Sigmoid colon (tissue), 7 donors: ENCODE measurements around the gene SYNE3. TPM values are rescaled to one million over a fixed set of nuclear protein-coding genes. Genes with fewer than 3 reads are reported as not detected.

ENCODE experiments used
- DNase-seq: peaks from one replicate; pipeline ENCODE4 v3.0.0-alpha.2; 2019
- H3K27ac ChIP-seq, 4 donors: fragments of 200-600 bp; sonication (generic); one replicate each; pipeline ENCODE4 v1.5.1; 2016 to 2019; ENCODE audit warnings: mild to moderate bottlenecking in 1 of 4
- H3K27me3 ChIP-seq, 3 donors: fragments of 200-600 bp; sonication (generic); one replicate each; pipeline ENCODE4 v1.5.1; 2019; ENCODE audit warnings: mild to moderate bottlenecking in 1 of 3
- H3K36me3 ChIP-seq, 4 donors: fragments of 200-600 bp; sonication (generic); one replicate each; pipeline ENCODE4 v1.5.1; 2016 to 2019
- H3K4me1 ChIP-seq, 4 donors: fragments of 200-600 bp; sonication (generic); one replicate each; pipeline ENCODE4 v1.5.1; 2017 to 2019
- H3K4me3 ChIP-seq, 4 donors: fragments of 200-600 bp; sonication (generic); one replicate each; pipeline ENCODE4 v1.5.1; 2017 to 2019; ENCODE audit warnings: mild to moderate bottlenecking in 2 of 4, moderate library complexity in 1 of 4
- H3K9me3 ChIP-seq, 4 donors: fragments of 200-600 bp in 3 of 4; sonication (generic) in 3 of 4; one replicate each; pipeline versions ENCODE4 v1.5.1 to v1.6.1; 2013 to 2019
- EP300 ChIP-seq, 4 donors: sonication (generic); formaldehyde crosslinking; IDR thresholded peaks; one replicate each; pipeline ENCODE4 v1.6.1; 2017; ENCODE audit warnings: antibody characterized with exemption in 4 of 4
- POLR2A ChIP-seq, 2 donors: fragments of 450-650 bp; IDR thresholded peaks; one replicate each; pipeline ENCODE4 v1.6.1; 2016; ENCODE audit warnings: antibody characterized with exemption in 2 of 2, mild to moderate bottlenecking in 2 of 2, moderate library complexity in 2 of 2
- POLR2AphosphoS5 ChIP-seq, 4 donors: sonication (generic); formaldehyde crosslinking; IDR thresholded peaks; one replicate each; pipeline ENCODE4 v1.6.1; 2017; ENCODE audit warnings: antibody characterized with exemption in 4 of 4
- WGBS, 2 donors: extraction: QIAGEN DNeasy Blood & Tissue Kit; methylation state at CpG; one replicate each; pipeline ENCODE4 v1.1.7; 2013; 5-methylcytosine and 5-hydroxymethylcytosine counted together
- intact Hi-C: fragments of 100-400 bp; cut with DNase I; formaldehyde crosslinking; loops from one replicate; pipeline ENCODE4 v1.15.1; 2023
- polyA plus RNA-seq, 3 donors: library from polyadenylated mRNA; stranded (reverse); fragments of 200-250 nt; gene quantifications; one replicate each; pipeline ENCODE4 v1.2.3, GENCODE V29; 2013
- total RNA-seq, 4 donors: library from RNA; depleted of rRNA; stranded (reverse); fragments of >200 nt; gene quantifications; one replicate each; pipeline ENCODE4 v1.1.0, GENCODE V29; 2016
- TF ChIP-seq, protein P1 (sequence below), 4 experiments: fragments of 450-650 bp in 3 of 4; fragments of 200-600 bp in 1 of 4; IDR thresholded peaks; one replicate each; pipeline ENCODE4 v1.5.1; 2016 to 2019; ENCODE audit warnings: antibody characterized with exemption in 4 of 4, mild to moderate bottlenecking in 3 of 4, moderate library complexity in 2 of 4
- donor health status: healthy with polysubstance abuse.
- donor health status: Bipolar disorder and iron deficiency.
- donor health status: healthy.

SYNE3 gene
- total and polyA plus RNA-seq, 7 donors: 0.69 to 11.8 (median 6.3) TPM

GRCh38 chr14:95483309-95484165, 32.9 kb downstream of the SYNE3 start:
- Histone ChIP-seq H3K27ac (peak overlapping the region; percentile 60 to 69 (median 63)), H3K4me3 (no peak overlapping the region), H3K27me3 (peaks cover 0 to 3% (median 0%) of the 10 kb centered on the region in 3 donors), H3K36me3 (no peaks in the 10 kb centered on the region), H3K4me1 (peaks cover 0 to 24% (median 20%) of the 10 kb centered on the region in 4 donors), H3K9me3 (no peaks in the 10 kb centered on the region)
- peak in 3 of 4 donors; percentile 39 to 79 (median 54) for TF ChIP-seq POLR2AphosphoS5 (IDR thresholded peaks at IDR 0.05)
- TF ChIP-seq POLR2A (IDR thresholded peaks at IDR 0.05): no peak
- intact Hi-C loops: no loop called here
- peak; percentile 91 for DNase-seq
- WGBS, 2 donors: 56 to 65% methylated on average over 14 of the region's 14 CpGs

DNA sequence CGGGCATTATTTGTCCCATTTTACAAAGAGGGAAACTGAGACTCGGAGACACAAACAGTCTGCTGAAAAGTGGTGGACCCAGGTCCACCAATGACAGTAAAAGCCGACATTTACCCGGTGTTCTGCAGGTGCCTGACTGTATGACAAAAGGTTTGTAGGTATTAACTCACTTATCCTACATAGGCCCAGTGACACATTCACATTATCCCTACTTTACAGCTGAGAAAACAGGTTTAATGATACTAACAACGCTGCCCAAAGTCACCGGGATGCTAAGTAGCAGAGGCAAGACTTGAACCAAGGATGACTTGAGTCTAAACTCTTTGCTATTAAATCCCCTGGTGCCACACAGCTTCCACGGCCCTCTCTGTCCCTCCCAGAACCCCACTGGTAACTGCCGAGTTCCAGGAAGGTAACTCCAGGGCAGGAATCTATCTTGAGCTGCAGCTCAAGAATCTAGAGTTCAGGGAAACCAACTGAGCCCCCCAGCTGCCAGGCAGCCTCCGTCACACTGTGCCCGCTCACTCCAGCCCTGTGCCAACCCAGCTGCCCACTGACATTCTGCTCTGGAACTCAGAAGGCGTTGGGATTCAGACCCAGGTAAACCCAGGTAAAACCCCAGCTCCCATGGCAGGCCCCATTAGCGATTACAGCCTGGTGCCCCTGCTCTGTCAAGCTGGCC, 33.7 kb downstream of the SYNE3 start:
- Histone ChIP-seq H3K27ac (peak overlapping the region; percentile 38 to 69 (median 63)), H3K27me3 (peaks cover 0 to 3% (median 0%) of the 10 kb centered on the region in 3 donors), H3K4me1 (peaks cover 0 to 31% (median 25%) of the 10 kb centered on the region in 4 donors), H3K4me3 (no peak overlapping the region), H3K9me3 (no peaks in the 10 kb centered on the region), H3K36me3 (no peaks in the 10 kb centered on the region)
- 74 to 88% methylated on average over 12 of the region's 12 CpGs for WGBS, 2 donors
- no peak for TF ChIP-seq POLR2AphosphoS5 (IDR thresholded peaks at IDR 0.05)
- TF ChIP-seq POLR2A (IDR thresholded peaks at IDR 0.05): no peak
- TF ChIP-seq EP300 (IDR thresholded peaks at IDR 0.05): no peak
- DNase-seq: no peak
- intact Hi-C loops: no loop called here

- 92 to 95% methylated on average over 18 of the region's 18 CpGs for WGBS, 2 donors
- no peak overlapping the region for H3K4me3 ChIP-seq
- no peaks in the 10 kb centered on the region for H3K9me3 ChIP-seq
- peak overlapping the region; percentile 40 to 65 (median 50) for H3K27ac ChIP-seq
- no peaks in the 10 kb centered on the region for H3K36me3 ChIP-seq
- H3K27me3 ChIP-seq: no peaks in the 10 kb centered on the region
- TF ChIP-seq, protein P1, sequence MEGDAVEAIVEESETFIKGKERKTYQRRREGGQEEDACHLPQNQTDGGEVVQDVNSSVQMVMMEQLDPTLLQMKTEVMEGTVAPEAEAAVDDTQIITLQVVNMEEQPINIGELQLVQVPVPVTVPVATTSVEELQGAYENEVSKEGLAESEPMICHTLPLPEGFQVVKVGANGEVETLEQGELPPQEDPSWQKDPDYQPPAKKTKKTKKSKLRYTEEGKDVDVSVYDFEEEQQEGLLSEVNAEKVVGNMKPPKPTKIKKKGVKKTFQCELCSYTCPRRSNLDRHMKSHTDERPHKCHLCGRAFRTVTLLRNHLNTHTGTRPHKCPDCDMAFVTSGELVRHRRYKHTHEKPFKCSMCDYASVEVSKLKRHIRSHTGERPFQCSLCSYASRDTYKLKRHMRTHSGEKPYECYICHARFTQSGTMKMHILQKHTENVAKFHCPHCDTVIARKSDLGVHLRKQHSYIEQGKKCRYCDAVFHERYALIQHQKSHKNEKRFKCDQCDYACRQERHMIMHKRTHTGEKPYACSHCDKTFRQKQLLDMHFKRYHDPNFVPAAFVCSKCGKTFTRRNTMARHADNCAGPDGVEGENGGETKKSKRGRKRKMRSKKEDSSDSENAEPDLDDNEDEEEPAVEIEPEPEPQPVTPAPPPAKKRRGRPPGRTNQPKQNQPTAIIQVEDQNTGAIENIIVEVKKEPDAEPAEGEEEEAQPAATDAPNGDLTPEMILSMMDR (IDR thresholded peaks at IDR 0.05): no peak
- TF ChIP-seq POLR2AphosphoS5 (IDR thresholded peaks at IDR 0.05) (no peak), EP300 (IDR thresholded peaks at IDR 0.05) (no peak), POLR2A (IDR thresholded peaks at IDR 0.05) (no peak)
- peaks cover 0 to 38% (median 30%) of the 10 kb centered on the region in 4 donors for H3K4me1 ChIP-seq
- intact Hi-C loops: no loop called here
- no peak for DNase-seq
These were observed 34.9 kb downstream of the SYNE3 start for GRCh38 chr14:95481391-95482022.

DNA sequence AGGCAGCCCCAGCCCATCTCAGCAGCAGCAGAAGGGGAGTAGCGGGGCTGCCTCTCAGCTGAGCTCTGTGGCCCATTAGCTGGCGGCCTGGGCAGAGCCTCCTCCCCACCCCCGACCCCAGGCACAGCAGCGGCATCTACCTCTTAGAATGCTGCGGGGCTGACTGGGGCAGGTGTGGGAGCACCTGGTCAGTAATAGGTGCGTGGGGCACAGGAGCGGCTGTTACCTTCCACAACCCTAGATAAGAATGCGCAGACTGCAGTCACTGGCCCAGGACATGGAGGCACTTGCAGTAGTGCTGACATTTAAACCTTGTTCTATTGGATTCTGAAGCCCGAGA, 35.6 kb downstream of the SYNE3 start:
- 93 to 95% methylated on average over 9 of the region's 9 CpGs for WGBS, 2 donors
- intact Hi-C loops: no loop called here
- H3K27ac ChIP-seq: peak overlapping the region; percentile 40 to 65 (median 50)
- H3K4me3 ChIP-seq: no peak overlapping the region
- peaks cover 0 to 38% (median 30%) of the 10 kb centered on the region in 4 donors for H3K4me1 ChIP-seq
- DNase-seq: no peak
- H3K27me3 ChIP-seq: no peaks in the 10 kb centered on the region
- no peaks in the 10 kb centered on the region for H3K9me3 ChIP-seq
- TF ChIP-seq POLR2A (IDR thresholded peaks at IDR 0.05) (no peak), POLR2AphosphoS5 (IDR thresholded peaks at IDR 0.05) (no peak), EP300 (IDR thresholded peaks at IDR 0.05) (no peak)
- no peaks in the 10 kb centered on the region for H3K36me3 ChIP-seq

DNA sequence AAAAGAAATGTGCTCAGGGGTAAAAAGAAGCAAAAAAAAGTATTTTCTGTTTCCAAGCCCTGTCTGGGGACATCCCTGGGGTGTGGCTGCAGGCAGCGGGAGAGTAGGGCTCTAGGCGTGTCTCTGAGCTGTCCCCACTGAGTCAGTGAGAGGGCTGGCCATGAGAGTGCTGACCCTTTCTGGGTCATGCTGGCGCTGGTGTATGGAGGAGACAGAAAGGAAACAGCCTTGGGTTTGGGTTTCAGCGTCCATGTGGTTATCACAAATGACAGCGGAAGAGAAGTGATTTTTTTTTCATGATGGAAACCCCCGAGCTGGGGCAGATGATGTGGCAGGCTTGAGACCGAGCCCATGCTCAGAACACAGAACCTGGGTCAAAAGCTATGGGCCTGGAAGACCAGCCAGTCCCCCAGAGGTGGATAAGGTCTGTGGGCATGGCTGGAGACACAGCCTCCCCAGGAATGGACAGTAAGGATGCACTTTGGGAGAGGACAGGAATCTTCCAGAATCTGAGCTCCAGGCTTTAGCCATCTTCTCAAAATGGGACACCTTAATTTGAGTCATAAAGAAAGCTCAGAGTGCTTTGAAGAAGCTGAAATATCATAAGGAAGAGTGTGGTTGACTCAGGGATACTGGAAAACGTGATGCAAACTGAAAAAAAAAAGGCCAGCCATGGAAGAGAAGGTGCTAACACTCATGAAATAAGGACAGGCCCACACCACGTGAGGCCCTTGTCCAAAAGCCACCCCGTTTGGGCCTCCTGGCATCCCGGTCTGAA, 36.2 kb downstream of the SYNE3 start:
- intact Hi-C loops: no loop called here
- Histone ChIP-seq H3K27me3 (no peaks in the 10 kb centered on the region), H3K4me3 (no peak overlapping the region), H3K27ac (peak overlapping the region; percentile 40 to 65 (median 50)), H3K36me3 (no peaks in the 10 kb centered on the region), H3K4me1 (peaks cover 0 to 38% (median 30%) of the 10 kb centered on the region in 4 donors), H3K9me3 (no peaks in the 10 kb centered on the region)
- DNase-seq: peak; percentile 90
- no peak for TF ChIP-seq EP300 (IDR thresholded peaks at IDR 0.05)
- TF ChIP-seq POLR2AphosphoS5 (IDR thresholded peaks at IDR 0.05): peak in 1 of 4 donors; percentile 22
- 71 to 72% methylated on average over 11 of the region's 11 CpGs for WGBS, 2 donors

GRCh38 chr14:95479494-95479893, 37.0 kb downstream of the SYNE3 start:
- intact Hi-C loops: no loop called here

More at GRCh38 chr14:95479494-95479893, 37.0 kb downstream of the SYNE3 start:
- H3K4me3 ChIP-seq: no peak overlapping the region
- no peaks in the 10 kb centered on the region for H3K27me3 ChIP-seq
- no peak for DNase-seq
- H3K9me3 ChIP-seq: no peaks in the 10 kb centered on the region
- TF ChIP-seq POLR2A (IDR thresholded peaks at IDR 0.05) (no peak), POLR2AphosphoS5 (IDR thresholded peaks at IDR 0.05) (no peak), EP300 (IDR thresholded peaks at IDR 0.05) (no peak)
- TF ChIP-seq, protein P1 (IDR thresholded peaks at IDR 0.05): no peak
- peaks cover 0 to 4% (median 1%) of the 10 kb centered on the region in 4 donors for H3K36me3 ChIP-seq
- H3K4me1 ChIP-seq: peaks cover 0 to 34% (median 28%) of the 10 kb centered on the region in 4 donors
- WGBS, 2 donors: 81 to 89% methylated on average over 4 of the region's 4 CpGs
- H3K27ac ChIP-seq: peak overlapping the region in 3 of 4 donors; percentile 14 to 42 (median 40)
